Stimulated activated CD4-positive, alpha-beta T cell treated with anti-CD3 and anti-CD28 coated beads, Interleukin-15, amount 100 ng/mL, for 1 hour (primary cell): ENCODE results near the gene LRP1.

Source experiments
- DNase-seq, 2 donors: peaks; one replicate each; pipeline ENCODE4 v3.0.0-alpha.2; 2020; ENCODE audit warnings: low read depth in 1 of 2, low spot score in 1 of 2

LRP1 gene

DNA sequence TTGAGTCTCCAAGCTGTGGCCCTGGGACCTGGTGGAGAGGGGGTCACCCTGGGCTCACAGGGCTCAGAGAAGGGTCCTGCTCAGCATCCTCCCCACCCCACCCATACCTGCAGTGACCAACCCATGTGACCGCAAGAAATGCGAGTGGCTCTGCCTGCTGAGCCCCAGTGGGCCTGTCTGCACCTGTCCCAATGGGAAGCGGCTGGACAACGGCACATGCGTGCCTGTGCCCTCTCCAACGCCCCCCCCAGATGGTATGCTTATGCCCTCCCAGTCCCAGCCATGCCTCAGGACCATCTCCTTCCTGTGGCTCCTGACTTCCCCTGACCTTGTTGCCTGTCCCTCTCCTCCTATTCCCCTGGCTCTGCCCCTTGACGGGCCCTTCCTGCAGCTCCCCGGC, 81.6 kb downstream of the LRP1 start:
- no peak for DNase-seq

DNA sequence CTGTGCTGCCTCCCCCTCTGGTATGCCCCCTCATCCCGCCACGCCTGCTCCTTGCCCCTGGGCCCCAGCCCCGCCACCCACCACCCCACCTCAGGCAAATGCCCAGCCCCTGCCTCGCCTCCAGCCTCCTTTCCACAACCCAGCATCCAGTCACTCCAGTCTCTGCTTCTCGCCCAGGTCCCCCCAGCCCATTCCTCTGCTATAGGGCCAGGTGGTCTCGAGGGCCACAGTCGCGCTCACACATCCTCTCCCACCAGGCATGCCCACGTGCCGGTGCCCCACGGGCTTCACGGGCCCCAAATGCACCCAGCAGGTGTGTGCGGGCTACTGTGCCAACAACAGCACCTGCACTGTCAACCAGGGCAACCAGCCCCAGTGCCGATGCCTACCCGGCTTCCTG, 82.2 kb downstream of the LRP1 start:
- DNase-seq = no peak

DNA sequence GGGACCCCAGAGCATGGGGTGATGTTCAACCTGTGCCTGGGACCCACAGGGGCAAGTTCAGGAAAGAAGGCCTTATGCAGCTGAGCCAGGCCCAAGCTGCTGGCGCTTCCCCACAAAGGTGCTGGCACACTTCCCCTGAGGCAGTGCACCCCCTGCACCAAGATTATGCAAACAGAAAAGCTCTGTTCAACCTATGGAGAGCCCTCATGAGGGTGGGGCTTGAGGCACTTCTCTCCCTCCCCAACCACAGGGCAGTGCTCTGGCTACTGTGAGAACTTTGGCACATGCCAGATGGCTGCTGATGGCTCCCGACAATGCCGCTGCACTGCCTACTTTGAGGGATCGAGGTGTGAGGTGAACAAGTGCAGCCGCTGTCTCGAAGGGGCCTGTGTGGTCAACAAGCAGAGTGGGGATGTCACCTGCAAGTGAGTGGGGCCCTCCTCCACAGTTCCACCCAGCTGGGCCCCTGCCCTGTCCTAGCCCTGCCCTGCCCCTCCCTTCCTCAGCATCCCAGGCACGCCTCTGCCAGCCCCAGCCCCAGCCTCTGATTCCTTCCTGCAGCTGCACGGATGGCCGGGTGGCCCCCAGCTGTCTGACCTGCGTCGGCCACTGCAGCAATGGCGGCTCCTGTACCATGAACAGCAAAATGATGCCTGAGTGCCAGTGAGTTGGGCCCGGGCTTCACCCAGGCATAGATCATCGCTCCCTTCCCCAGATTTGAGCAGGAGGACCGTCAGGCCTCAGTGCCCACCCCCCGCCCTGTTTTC, 82.8 kb downstream of the LRP1 start:
- no peak for DNase-seq

DNA sequence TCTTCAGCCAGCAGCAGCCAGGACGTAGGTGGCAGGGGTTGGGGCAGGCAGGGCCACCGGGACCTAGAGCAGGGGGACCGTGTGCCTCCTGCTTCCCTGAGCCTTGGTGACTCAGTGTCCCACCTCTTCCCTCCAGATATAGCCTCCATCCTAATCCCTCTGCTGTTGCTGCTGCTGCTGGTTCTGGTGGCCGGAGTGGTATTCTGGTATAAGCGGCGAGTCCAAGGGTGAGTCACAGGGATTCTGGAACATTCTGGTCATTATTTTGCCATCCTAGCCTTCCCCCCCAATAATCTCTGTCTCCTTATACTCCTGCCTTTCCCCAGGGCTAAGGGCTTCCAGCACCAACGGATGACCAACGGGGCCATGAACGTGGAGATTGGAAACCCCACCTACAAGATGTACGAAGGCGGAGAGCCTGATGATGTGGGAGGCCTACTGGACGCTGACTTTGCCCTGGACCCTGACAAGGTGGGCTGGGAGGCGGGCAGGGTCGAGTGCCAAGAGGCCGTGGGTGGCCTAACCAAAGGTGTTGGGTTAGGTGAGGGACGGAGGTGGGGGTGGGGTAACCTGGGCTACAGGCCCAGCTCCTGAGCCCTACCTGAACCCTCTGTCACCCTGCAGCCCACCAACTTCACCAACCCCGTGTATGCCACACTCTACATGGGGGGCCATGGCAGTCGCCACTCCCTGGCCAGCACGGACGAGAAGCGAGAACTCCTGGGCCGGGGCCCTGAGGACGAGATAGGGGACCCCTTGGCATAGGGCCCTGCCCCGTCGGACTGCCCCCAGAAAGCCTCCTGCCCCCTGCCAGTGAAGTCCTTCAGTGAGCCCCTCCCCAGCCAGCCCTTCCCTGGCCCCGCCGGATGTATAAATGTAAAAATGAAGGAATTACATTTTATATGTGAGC, 83.8 kb downstream of the LRP1 start:
- DNase-seq = no peak

DNA sequence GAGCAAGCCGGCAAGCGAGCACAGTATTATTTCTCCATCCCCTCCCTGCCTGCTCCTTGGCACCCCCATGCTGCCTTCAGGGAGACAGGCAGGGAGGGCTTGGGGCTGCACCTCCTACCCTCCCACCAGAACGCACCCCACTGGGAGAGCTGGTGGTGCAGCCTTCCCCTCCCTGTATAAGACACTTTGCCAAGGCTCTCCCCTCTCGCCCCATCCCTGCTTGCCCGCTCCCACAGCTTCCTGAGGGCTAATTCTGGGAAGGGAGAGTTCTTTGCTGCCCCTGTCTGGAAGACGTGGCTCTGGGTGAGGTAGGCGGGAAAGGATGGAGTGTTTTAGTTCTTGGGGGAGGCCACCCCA, 84.4 kb downstream of the LRP1 start:
- no peak for DNase-seq

DNA sequence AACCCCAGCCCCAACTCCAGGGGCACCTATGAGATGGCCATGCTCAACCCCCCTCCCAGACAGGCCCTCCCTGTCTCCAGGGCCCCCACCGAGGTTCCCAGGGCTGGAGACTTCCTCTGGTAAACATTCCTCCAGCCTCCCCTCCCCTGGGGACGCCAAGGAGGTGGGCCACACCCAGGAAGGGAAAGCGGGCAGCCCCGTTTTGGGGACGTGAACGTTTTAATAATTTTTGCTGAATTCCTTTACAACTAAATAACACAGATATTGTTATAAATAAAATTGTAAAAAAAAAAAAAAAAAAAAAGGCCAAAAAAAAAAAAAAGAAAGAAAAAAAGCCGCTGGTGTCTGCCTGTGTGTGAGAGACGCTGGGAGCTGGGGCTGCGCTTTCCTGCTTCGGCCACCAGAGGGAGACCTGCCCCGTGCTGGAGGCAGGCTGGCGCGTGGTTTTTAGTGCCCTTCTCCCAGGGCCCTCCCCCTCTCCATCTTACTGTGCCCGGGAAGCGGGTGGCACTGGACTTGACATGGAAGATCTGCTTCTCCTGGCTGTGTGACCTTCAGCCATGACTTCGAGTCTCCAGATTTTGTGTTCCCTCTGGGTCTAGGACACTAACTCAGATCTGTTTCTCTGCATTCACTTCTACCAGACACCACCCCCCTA, 84.9 kb downstream of the LRP1 start:
- peak; percentile 66 to 77 for DNase-seq

DNA sequence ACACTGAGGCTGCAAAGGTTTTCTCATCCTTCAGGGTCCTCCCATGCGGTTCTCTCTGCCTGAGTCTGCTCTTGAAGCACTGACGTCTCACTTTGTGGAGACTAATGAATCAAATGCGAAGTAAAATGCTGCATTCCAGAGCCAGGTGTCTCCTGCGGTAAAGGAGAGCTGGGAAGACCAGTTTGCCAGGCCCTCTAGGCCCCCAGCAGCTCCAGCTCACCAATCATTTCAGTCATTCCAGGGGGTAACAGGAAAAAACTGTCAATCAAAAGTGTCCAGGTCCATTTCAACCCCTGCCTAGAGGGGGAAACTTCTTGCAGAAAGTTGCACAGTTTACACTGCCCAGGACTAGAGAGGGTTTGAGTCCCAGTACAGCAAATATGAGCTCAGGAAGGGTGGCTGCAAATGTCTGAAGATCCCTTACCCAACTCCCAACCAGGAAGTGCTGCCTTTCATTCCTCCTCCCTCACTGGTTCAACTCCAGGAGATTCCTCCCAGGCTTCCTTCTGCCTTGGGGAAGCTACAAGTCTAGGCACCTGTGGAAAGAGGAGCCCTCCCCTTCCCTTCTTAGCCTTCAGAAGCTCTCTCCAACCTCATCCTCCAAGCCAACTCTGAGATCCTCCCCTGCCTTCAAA, 85.6 kb downstream of the LRP1 start:
- DNase-seq = no peak

DNA sequence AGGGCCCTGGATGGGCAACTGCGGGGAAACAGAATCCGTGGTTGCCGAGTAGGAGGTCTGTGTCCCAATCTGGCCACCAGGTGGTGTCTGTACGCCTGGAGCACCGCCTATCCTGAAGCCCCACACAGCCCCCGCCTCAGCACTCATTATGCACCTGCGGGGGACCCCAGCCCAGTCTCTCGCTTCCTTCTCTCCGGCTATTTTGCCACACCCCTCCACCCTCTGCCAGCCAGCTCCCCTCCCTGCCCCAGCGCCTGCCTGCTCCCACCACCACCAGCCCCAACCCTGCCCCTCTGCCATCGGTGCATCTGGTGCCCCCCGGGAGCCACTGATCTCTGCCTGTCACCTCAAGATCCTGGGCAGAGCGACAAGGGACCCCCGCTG, 86.1 kb downstream of the LRP1 start:
- DNase-seq = peak in 1 of 2 donors; percentile 51

DNA sequence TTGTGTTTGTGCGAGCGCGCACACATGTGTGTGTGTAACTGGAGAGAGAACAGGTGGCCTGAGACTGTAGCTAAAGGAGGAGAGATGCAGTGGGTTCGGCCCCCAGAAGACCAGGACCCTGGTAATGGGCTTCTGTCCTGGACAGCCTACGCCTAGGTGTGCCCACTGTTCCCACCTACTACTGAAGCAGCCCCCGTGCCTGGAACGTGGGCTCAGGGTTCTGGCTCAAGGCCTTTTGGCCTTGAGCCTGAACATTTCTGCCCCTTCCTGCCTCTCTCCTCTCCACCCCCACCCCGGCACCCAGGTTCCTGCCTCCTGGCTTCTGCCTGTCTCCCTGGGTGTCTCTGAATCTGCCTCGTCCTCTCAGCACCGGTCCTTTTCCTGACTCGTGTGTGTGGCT, 86.8 kb downstream of the LRP1 start:
- DNase-seq = no peak

DNA sequence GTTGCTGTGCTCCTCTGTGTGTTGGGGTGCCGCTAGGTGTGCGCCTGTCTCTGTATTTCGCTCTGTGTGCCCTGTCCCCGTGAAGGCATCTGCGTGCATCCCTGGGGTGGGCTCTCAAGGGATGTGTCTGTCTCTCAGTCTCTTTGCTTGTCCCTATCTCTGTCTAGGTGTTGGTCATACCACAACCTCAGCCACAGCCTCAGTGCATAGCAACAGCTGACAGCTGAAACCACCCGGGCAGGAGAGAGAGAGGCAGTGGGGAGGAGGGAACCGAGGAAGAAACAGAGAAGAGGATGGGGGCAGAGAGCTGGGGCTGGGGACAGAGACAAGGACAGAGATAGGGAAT, 87.4 kb downstream of the LRP1 start:
- no peak for DNase-seq

DNA sequence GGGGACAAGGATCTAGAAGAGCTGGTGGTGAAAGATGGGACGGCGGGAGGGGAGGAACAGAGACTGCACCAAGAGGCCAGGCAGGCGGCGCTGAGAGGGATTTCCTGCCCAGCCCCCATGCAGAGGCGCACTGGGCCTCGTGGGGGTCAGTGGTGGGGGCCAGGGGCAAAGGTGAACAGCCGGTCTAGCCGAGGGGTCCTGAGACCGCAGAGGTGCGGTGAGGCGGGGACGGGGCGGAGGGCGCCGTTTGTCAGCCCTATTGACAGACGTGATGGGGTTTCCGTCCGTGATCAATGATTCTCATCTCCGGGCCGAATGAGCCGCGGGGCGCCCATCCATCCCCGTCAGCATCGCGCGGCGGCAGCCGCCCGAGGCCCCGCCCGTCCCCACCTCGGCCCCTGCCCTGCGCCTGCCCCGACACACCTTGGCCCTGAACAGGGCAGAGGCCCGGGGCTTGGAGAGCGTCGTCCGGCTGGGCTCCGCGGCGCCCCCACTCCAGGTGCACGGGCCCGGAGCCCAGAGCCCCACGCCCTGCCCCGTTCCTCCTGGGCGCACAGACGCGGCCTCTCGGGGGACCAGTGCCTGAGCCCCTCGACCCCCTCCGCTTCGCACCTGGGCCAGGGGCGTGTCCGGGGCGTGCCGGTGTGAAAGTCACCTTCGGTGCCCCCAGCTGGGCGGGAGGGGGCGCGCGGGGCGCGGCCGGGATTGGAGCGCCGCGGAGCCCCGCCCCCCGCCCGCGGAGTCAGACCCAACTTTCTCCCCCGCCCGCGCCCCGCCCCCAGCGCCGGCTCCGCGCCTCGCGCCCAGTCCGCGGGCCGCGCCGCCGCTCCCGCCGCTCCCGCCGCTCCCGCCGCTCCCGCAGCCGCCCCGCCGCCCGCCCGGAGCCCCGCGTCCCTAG, 88.0 kb downstream of the LRP1 start, which contains the start of gene NXPH4:
Gene NXPH4 (plus strand): TSS at position 781 of the 898 bp plus-strand sequence. CDS start 176 bp downstream, outside the sequence.
- peak; percentile 33 to 52 for DNase-seq

DNA sequence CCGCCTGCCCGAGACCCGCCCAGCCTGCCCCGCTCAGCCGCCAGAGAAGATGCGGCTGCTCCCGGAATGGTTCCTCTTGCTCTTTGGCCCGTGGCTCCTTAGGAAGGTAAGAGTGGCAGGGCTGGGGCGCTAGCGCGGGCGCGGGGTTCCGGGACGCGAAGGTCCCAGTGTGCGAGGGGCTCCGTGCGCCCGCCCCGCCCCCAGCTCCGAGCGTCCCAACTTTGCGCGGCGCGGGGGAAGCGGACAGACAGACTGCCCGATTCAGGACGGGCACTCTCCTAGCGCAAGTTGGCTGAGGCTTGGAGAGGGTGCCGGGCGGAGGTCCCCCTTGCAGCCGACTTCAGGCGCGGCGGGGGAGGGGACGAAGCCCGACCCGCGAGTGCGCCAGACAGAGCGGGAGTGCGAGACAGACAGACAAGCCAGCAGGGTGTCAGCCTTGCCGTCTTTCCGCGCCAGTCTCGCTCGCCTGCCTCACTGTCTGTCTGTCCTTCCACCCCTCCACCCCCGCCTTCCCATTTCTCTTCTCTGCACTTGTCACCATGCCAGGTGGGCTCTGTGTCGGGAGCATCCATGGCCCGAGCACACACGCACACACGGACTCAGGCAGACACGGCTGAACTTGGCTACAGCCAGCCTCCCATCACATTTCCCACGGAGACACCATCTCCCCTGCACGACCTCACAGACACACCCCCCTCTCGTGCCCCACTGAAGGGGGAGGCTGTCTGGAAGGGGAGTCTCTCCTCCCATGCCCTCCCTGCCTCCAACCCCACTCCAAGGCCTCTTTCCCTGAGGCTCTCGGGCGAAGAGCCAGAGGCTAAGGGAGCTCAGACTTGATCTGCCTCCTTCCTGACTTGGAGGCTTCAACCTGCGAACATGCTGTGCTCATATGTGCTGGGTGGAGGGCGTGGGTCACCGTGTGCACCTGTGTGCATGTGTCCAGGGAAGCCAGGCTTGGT, 88.9 kb downstream of the LRP1 start:
- no peak for DNase-seq

DNA sequence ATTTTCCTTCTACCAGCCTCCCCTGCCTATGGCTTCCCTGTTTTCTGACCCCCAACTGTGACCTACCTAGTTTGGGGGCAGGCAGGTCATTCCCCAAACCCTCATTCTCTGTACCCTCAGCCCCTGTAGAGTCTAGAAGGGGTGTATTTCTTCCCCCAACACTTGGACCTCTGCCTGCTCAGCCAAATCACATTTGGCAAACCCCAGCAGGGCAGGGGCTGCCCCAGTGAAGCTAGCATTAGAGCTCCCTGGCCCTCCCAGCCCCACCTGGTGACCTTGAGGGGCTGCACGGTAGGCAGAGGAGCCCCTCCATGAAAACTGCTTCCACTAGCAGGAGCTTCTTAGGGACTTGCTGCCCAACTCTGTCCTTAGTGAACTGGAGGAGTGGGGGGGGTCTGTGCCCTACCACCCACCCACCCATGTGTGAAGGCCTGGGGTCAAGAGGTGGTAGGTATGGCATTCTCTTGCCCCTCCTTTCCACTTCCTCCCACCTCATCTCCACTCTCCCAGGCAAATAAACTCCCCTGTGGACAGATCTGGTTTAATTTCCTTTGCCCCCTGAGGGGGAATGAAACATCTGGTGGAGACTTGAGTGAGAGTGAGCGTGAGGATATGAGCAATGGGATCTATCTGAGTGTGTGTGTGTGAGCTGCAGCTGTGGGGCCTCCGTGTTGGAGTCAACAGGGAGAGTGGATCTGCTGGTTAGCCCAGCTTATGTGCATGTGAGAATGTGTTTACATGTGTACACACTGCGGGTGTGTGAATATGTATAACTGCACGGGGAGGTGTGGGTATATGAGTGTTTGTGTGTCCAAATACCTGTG, 90.0 kb downstream of the LRP1 start:
- DNase-seq = no peak

DNA sequence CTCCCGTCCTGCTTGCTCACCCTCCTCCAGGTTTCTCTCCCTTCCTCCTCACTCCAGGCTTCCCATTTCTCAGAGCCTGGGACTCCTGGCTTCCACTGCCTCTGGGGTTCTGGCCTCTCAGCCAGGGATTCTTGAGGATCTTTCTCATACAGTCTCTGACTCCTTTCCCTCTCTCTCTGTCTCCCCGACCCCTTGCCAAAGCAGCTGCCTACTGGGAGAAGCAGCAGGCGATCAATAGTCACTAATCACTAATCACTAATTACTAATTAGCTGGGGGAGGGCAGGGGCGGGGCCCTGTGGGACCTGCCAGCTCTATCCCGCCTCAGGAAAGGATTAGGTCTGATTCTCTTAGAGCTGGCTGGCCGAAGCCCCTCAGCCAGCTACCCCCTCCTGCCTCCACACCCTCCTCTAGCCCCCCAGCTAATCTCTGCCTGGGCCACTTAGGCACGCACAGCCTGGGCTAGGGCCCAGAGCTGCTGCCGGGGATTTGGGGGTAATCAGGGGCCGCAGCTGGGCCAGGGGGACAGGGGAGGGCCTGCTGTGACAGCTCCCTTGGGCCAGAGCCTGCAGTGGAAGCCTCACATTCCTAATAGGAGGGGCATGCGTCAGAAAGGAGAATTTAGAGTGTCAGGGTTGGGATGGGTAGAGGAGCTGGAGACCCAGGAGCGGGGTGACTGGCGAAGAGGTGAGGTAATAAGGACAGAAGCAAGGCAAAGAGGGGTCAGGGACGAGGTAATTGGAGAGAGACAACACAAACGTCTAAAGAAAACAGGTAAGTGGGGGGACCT, 91.1 kb downstream of the LRP1 start:
- DNase-seq = no peak

DNA sequence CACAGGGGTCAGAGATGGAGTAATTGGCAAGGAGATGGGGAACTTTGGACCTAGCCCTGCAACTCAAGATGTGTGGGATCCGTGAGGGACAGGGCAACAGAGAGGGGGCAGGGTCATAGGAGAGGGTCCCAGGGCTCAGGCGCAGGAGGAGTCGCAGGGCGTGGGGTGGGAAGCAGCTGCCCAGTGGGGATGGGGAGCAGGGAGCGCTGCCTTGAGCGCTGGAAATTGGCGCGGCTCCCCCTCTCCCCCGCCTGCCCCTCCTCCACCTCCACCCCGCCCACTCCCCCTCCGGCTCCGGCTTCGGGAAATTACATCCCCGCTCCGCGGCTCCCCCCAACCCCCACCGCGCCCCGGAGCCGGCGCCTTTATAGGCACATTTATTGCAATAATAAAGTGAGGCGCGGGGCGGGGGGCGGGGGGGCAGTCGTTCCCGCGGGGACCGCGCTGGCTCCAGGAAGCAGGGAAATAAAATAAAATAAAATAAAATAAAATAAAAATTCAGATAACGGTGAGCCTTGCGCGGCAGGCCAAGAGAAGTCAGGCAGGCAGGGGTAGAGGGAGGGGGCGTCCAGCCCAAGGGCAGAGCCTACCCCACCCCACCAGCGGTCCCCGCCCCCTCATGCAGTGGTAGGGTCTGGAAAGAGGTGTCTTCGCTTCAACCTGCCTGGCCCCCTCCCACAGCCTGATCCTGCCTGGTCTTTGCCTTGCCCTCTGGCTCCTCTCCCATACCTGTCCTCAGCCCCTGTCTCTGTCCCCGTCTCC, 91.9 kb downstream of the LRP1 start:
- DNase-seq = no peak

DNA sequence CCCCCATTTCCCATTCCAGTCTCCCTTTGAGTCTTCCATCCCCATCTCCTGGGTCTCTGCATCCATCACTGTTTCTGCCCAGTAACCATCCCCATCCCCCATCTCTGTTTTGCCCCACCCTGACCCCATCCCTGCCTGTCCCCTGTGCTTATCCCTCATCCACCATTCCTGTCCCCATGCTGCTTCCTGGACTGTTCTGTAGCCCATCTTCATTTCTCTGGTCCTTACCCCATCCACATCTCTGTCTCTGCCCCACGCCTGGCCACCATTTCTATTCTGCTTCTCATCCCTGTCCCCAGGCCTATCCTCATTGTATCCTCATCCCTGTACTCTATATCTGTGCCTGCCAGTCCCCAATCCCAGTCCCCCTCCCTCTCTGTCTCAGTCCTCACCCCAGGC, 92.5 kb downstream of the LRP1 start:
- DNase-seq = no peak
